ENCODE measurements around the gene ANKS4B. TPM values are rescaled to one million over a fixed set of nuclear protein-coding genes. Genes with fewer than 3 reads are reported as not detected.

Gene ANKS4B
- polyA plus RNA-seq, 1 donor from 2014 or later = not detected

DNA sequence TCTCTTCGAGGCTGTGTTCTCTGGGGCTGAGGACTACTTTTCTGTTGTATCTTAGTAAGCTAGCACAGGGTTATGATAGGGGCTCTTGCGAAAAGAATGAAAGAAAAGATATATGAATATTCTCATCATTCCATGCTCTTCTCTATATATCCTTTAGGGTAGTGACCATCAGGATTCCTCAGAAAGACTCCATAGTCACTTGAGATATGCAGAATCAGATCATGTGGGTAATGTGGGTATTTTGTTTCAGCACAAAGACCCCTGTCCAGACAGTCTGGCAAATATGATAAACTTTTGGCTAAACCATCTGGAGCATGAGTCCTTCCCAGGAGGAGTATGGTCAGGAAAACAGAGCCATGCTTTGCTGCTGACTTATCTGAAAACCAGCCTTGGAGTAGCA, 23.1 kb downstream of the ANKS4B start:
- no peaks in the 10 kb centered on the region for H3K79me2 ChIP-seq (replicated peaks; ENCODE audit: insufficient read depth, low read length)
- no peak overlapping the region for H3K4me3 ChIP-seq (ENCODE audit: low read length)
- no peaks in the 10 kb centered on the region for H3K9me3 ChIP-seq (ENCODE audit: low read length)
- TF ChIP-seq EZH2 (IDR thresholded peaks at IDR 0.05; ENCODE audit: borderline replicate concordance, insufficient read depth, low read length, poor library complexity, severe bottlenecking) (no peak), EP300 (conservative IDR thresholded peaks at IDR 0.05; ENCODE audit: poor library complexity, severe bottlenecking) (no peak), TAF1 (IDR thresholded peaks at IDR 0.05; ENCODE audit: low read depth) (no peak), RAD21 (conservative IDR thresholded peaks at IDR 0.05) (no peak), MXI1 (conservative IDR thresholded peaks at IDR 0.05; ENCODE audit: poor library complexity, severe bottlenecking) (no peak), POLR2AphosphoS5 (IDR thresholded peaks at IDR 0.05) (no peak), SMC3 (conservative IDR thresholded peaks at IDR 0.05; ENCODE audit: poor library complexity) (no peak)
- TF ChIP-seq, protein P1, sequence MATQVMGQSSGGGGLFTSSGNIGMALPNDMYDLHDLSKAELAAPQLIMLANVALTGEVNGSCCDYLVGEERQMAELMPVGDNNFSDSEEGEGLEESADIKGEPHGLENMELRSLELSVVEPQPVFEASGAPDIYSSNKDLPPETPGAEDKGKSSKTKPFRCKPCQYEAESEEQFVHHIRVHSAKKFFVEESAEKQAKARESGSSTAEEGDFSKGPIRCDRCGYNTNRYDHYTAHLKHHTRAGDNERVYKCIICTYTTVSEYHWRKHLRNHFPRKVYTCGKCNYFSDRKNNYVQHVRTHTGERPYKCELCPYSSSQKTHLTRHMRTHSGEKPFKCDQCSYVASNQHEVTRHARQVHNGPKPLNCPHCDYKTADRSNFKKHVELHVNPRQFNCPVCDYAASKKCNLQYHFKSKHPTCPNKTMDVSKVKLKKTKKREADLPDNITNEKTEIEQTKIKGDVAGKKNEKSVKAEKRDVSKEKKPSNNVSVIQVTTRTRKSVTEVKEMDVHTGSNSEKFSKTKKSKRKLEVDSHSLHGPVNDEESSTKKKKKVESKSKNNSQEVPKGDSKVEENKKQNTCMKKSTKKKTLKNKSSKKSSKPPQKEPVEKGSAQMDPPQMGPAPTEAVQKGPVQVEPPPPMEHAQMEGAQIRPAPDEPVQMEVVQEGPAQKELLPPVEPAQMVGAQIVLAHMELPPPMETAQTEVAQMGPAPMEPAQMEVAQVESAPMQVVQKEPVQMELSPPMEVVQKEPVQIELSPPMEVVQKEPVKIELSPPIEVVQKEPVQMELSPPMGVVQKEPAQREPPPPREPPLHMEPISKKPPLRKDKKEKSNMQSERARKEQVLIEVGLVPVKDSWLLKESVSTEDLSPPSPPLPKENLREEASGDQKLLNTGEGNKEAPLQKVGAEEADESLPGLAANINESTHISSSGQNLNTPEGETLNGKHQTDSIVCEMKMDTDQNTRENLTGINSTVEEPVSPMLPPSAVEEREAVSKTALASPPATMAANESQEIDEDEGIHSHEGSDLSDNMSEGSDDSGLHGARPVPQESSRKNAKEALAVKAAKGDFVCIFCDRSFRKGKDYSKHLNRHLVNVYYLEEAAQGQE (IDR thresholded peaks at IDR 0.05; ENCODE audit: borderline replicate concordance) = no peak
- TF ChIP-seq, protein P2, sequence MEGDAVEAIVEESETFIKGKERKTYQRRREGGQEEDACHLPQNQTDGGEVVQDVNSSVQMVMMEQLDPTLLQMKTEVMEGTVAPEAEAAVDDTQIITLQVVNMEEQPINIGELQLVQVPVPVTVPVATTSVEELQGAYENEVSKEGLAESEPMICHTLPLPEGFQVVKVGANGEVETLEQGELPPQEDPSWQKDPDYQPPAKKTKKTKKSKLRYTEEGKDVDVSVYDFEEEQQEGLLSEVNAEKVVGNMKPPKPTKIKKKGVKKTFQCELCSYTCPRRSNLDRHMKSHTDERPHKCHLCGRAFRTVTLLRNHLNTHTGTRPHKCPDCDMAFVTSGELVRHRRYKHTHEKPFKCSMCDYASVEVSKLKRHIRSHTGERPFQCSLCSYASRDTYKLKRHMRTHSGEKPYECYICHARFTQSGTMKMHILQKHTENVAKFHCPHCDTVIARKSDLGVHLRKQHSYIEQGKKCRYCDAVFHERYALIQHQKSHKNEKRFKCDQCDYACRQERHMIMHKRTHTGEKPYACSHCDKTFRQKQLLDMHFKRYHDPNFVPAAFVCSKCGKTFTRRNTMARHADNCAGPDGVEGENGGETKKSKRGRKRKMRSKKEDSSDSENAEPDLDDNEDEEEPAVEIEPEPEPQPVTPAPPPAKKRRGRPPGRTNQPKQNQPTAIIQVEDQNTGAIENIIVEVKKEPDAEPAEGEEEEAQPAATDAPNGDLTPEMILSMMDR (IDR thresholded peaks at IDR 0.05; ENCODE audit: poor library complexity, severe bottlenecking) = no peak
- no peak overlapping the region for H3K9ac ChIP-seq (ENCODE audit: low read length)
- no peak overlapping the region for H3K4me2 ChIP-seq (ENCODE audit: low read length)
- H3K27me3 ChIP-seq (ENCODE audit: insufficient read depth, low read depth, low read length) = no peaks in the 10 kb centered on the region
- no peak overlapping the region for H3K27ac ChIP-seq (ENCODE audit: low read length)
- H3K9me2 ChIP-seq (ENCODE audit: insufficient read depth, low read length) = no peaks in the 10 kb centered on the region
- H3F3A ChIP-seq (ENCODE audit: insufficient read depth, low read length, poor library complexity, severe bottlenecking) = no peaks in the 10 kb centered on the region
- no peak overlapping the region for H2AFZ ChIP-seq (ENCODE audit: low read depth, low read length)
- no peaks in the 10 kb centered on the region for H4K20me1 ChIP-seq (ENCODE audit: insufficient read depth)
- H3K36me3 ChIP-seq (ENCODE audit: insufficient read depth, low read length) = no peaks in the 10 kb centered on the region

DNA sequence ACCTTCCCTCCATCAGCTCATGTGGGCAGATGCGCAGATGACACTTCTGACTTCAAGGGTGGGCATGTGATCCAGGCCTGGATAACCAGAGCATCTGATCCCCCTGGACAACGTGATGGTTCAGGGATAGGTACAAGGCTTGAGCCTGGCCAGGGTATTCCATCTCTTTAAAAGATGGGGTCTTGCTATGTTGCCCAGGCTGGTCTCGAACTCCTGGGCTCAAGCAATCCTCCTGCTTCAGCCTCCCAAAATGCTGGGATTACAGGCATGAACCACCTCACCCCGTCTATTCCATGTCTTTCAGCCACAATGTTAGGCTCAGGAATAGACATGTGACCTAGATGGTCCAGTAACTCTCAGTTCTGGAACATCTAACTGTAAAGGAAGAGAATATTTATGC, 23.8 kb downstream of the ANKS4B start:
- Histone ChIP-seq H4K20me1 (ENCODE audit: insufficient read depth) (no peaks in the 10 kb centered on the region), H3K9me2 (ENCODE audit: insufficient read depth, low read length) (no peaks in the 10 kb centered on the region), H3K9ac (ENCODE audit: low read length) (no peak overlapping the region), H3K4me2 (ENCODE audit: low read length) (no peak overlapping the region), H3F3A (ENCODE audit: insufficient read depth, low read length, poor library complexity, severe bottlenecking) (no peaks in the 10 kb centered on the region), H2AFZ (ENCODE audit: low read depth, low read length) (no peak overlapping the region), H3K27ac (ENCODE audit: low read length) (no peak overlapping the region), H3K79me2 (replicated peaks; ENCODE audit: insufficient read depth, low read length) (no peaks in the 10 kb centered on the region), H3K27me3 (ENCODE audit: insufficient read depth, low read depth, low read length) (no peaks in the 10 kb centered on the region), H3K9me3 (ENCODE audit: low read length) (no peaks in the 10 kb centered on the region), H3K4me3 (ENCODE audit: low read length) (no peak overlapping the region), H3K36me3 (ENCODE audit: insufficient read depth, low read length) (no peaks in the 10 kb centered on the region)
- TF ChIP-seq RAD21 (conservative IDR thresholded peaks at IDR 0.05) (no peak), SMC3 (conservative IDR thresholded peaks at IDR 0.05; ENCODE audit: poor library complexity) (no peak), EP300 (conservative IDR thresholded peaks at IDR 0.05; ENCODE audit: poor library complexity, severe bottlenecking) (no peak), POLR2AphosphoS5 (IDR thresholded peaks at IDR 0.05) (no peak), MXI1 (conservative IDR thresholded peaks at IDR 0.05; ENCODE audit: poor library complexity, severe bottlenecking) (no peak), TAF1 (IDR thresholded peaks at IDR 0.05; ENCODE audit: low read depth) (no peak), EZH2 (IDR thresholded peaks at IDR 0.05; ENCODE audit: borderline replicate concordance, insufficient read depth, low read length, poor library complexity, severe bottlenecking) (no peak)
- TF ChIP-seq, protein P1 (IDR thresholded peaks at IDR 0.05; ENCODE audit: borderline replicate concordance) = no peak
- TF ChIP-seq, protein P2 (IDR thresholded peaks at IDR 0.05; ENCODE audit: poor library complexity, severe bottlenecking) = no peak
